OCI-LY3 (cell line): ENCODE measurements around the gene CD40.

ENCODE experiments used
- CTCF ChIP-seq: fragments of 200-600, 300-600 bp; sonication (generic); IDR thresholded peaks from 2 replicates; pipeline ENCODE4 v1.5.1; 2014; ENCODE audit warnings: antibody characterized with exemption, low read length, low read depth
- EZH2phosphoT487 ChIP-seq: fragments of 200-600 bp; shearing (Covaris generic); IDR thresholded peaks from 2 replicates; pipeline ENCODE4 v1.6.1; 2018; ENCODE audit warnings: antibody characterized with exemption, mixed run types, low read depth

GRCh38 chr20:46121184-46121930 lies 3.2 kb downstream of the CD40 start:
- TF ChIP-seq CTCF, result no peak
- no peak for TF ChIP-seq EZH2phosphoT487
